DND-41 (cell line): ENCODE results near the gene RAB4A.

Experiments used
- ATAC-seq: fragments of 200-7000 bp; cut with Tn5 transposase; 3 replicates; pipeline ENCODE4 v1.9.1; 2021; ENCODE audit warnings: low read depth; ENCODE audit not compliant: insufficient read depth
- DNase-seq: peaks from one replicate; pipeline ENCODE4 v3.0.0-alpha.2; 2020
- H2AFZ ChIP-seq: 2 replicates; pipeline ENCODE4 v1.6.0; 2012; ENCODE audit warnings: low read depth, low read length
- H3K27ac ChIP-seq: 2 replicates; pipeline ENCODE4 v1.5.1; 2012; ENCODE audit warnings: low read length, inconsistent platforms
- H3K27me3 ChIP-seq: fragments of 200-600 bp; sonication (generic); 2 replicates; pipeline ENCODE4 v1.6.0; 2012; ENCODE audit warnings: low read length, mild to moderate bottlenecking, inconsistent platforms; ENCODE audit not compliant: insufficient read depth, poor library complexity
- H3K36me3 ChIP-seq: 2 replicates; pipeline ENCODE4 v1.5.1; 2012; ENCODE audit warnings: low read length, inconsistent platforms; ENCODE audit not compliant: insufficient read depth
- H3K4me1 ChIP-seq: 2 replicates; pipeline ENCODE4 v1.5.1; 2012; ENCODE audit warnings: mild to moderate bottlenecking, low read length; ENCODE audit not compliant: insufficient read depth
- H3K4me2 ChIP-seq: 2 replicates; pipeline ENCODE4 v1.6.0; 2012; ENCODE audit warnings: mild to moderate bottlenecking, moderate library complexity, low read length, inconsistent platforms; ENCODE audit not compliant: insufficient read depth
- H3K4me3 ChIP-seq, 2 experiments: fragments of 200-600 bp in 1 of 2; shearing (Covaris generic) in 1 of 2; 2 replicates each; pipeline ENCODE4 v1.5.1; 2012 to 2016; ENCODE audit warnings: inconsistent platforms in 2 of 2, low read length in 2 of 2, mild to moderate bottlenecking in 2 of 2, low read depth in 1 of 2, moderate library complexity in 1 of 2
- H3K79me2 ChIP-seq: 2 replicates; pipeline ENCODE4 v1.6.0; 2012; ENCODE audit warnings: low read length, inconsistent platforms; ENCODE audit not compliant: insufficient read depth
- H3K9ac ChIP-seq: 2 replicates; pipeline ENCODE4 v1.6.0; 2012; ENCODE audit warnings: low read depth, mild to moderate bottlenecking, inconsistent platforms, low read length, moderate library complexity
- H3K9me3 ChIP-seq: 2 replicates; pipeline ENCODE4 v1.5.1; 2012; ENCODE audit warnings: low read length, moderate library complexity, mild to moderate bottlenecking, inconsistent platforms; ENCODE audit not compliant: insufficient read depth, severe bottlenecking
- H4K20me1 ChIP-seq: 2 replicates; pipeline ENCODE4 v1.6.0; 2012; ENCODE audit warnings: low read length; ENCODE audit not compliant: insufficient read depth
- EZH2 ChIP-seq: IDR thresholded peaks from 3 replicates; pipeline ENCODE4 v1.6.1; 2012; ENCODE audit warnings: borderline replicate concordance, low read depth, mild to moderate bottlenecking, moderate library complexity, low read length, inconsistent platforms; ENCODE audit not compliant: severe bottlenecking
- TF ChIP-seq, protein P1 (sequence below): IDR thresholded peaks from 2 replicates; pipeline ENCODE4 v1.5.1; 2012; ENCODE audit warnings: borderline replicate concordance, low read length, moderate library complexity, mild to moderate bottlenecking; ENCODE audit not compliant: poor library complexity, severe bottlenecking; ENCODE audit errors: extremely low read depth

Gene RAB4A

DNA sequence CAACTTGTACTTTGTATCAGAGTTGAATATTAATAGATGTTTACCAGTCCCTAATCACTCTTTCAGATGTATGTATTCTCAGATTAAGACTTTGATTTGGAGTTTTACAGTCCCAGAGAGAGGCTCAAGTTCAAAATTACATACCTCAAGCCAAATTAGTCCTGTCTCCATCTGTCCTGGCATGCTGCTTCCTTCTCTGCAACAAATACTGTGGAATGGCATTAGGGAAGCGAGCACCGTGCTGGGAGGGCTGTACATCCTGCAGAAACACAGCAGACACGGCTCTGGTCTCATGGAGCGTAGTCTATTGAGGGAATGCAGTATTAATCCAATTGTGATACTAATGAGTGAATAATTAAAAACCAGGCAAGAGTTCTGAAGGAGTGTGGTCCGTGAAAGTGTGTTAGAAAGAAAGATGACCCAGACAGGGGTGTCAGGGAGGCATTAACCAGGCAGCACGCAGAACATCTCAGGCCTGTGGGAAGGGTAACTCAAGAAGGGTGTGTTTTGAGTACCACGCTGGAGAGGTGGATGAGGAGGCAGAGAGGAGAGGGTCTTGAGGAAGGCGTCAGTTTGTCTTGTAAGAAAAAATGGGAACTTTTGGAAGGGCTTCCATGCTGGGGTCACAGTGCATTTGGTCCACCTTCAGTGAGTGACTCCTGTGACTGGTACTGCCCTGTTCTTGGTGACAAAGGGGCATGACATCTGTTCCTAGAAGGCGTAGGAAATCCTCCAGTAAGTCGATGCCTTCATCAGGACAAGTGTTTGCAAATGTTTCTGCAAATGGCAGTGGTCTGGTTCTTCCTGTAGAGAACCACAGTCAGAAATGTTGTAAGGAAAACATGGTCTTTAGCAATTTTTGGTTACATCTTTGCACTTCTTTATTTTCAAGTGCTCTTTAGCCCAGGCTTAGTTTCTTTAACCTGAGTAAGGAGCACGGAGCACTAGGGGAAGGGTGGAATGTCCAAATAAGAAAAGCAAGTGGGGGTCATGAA lies 1.6 kb downstream of the RAB4A start:
- no peak overlapping the region for H2AFZ ChIP-seq
- H3K9me3 ChIP-seq, result no peaks in the 10 kb centered on the region
- peak overlapping the region; percentile 69; the same call in 1 of the 2 replicates for H3K27ac ChIP-seq
- peak overlapping the region; percentile 61 to 65; a peak in 3 of 4 replicates for H3K4me3 ChIP-seq
- TF ChIP-seq, protein P1, sequence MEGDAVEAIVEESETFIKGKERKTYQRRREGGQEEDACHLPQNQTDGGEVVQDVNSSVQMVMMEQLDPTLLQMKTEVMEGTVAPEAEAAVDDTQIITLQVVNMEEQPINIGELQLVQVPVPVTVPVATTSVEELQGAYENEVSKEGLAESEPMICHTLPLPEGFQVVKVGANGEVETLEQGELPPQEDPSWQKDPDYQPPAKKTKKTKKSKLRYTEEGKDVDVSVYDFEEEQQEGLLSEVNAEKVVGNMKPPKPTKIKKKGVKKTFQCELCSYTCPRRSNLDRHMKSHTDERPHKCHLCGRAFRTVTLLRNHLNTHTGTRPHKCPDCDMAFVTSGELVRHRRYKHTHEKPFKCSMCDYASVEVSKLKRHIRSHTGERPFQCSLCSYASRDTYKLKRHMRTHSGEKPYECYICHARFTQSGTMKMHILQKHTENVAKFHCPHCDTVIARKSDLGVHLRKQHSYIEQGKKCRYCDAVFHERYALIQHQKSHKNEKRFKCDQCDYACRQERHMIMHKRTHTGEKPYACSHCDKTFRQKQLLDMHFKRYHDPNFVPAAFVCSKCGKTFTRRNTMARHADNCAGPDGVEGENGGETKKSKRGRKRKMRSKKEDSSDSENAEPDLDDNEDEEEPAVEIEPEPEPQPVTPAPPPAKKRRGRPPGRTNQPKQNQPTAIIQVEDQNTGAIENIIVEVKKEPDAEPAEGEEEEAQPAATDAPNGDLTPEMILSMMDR, result no peak
- no peak for TF ChIP-seq EZH2
- H3K4me1 ChIP-seq, result peaks cover 24% of the 10 kb centered on the region
- peaks cover 32% of the 10 kb centered on the region for H4K20me1 ChIP-seq
- H3K79me2 ChIP-seq, result peaks cover 58% of the 10 kb centered on the region
- H3K27me3 ChIP-seq, result no peaks in the 10 kb centered on the region
- DNase-seq, result no peak
- ATAC-seq, result no peak
- peak overlapping the region; percentile 68 for H3K4me2 ChIP-seq
- H3K36me3 ChIP-seq, result no peaks in the 10 kb centered on the region
- H3K9ac ChIP-seq, result peak overlapping the region; percentile 66

DNA sequence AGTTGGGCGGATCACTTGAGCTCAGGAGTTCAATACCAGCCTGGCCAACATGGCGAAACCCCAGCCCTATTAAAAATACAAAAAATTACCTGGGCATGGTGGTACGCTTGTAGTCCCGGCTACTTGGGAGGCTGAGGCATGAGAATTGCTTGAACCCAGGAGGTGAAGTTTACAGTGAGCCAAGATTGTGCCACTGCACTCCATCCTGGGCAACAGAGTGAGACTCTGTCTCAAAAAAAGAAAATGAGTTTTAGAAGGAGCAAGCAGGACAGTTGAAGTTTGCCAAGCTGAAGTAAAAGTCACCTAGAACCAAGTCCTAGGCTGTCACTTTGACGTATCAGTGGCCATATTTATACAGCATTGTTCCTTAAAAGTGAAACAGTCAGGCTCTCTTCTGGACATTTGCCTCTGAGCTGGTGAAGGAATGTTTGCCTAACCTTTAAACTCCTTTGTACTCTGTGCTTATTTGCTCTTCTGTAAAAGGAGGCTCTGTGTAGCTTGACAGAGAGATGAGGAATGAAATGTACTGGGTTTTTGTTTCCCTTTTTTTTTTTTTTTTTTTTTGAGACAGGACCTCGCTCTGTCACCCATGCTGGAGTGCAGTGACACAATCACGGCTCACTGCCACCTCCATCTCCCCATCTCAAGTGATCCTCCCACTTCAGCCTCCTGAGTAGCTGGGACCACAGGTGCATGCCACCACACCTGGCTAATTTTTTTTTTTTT lies 2.8 kb downstream of the RAB4A start:
- H3K4me3 ChIP-seq, result no peak overlapping the region
- H3K27me3 ChIP-seq, result no peaks in the 10 kb centered on the region
- DNase-seq (no peak), ATAC-seq (no peak)
- no peak overlapping the region for H3K27ac ChIP-seq
- H3K4me1 ChIP-seq, result peaks cover 24% of the 10 kb centered on the region
- H3K9ac ChIP-seq, result no peak overlapping the region
- H3K4me2 ChIP-seq, result peak overlapping the region; percentile 68; the same call in 1 of the 2 replicates
- H3K36me3 ChIP-seq, result no peaks in the 10 kb centered on the region
- H3K79me2 ChIP-seq, result peaks cover 70% of the 10 kb centered on the region
- peaks cover 40% of the 10 kb centered on the region for H4K20me1 ChIP-seq
- no peak overlapping the region for H2AFZ ChIP-seq
- no peak for TF ChIP-seq EZH2
- TF ChIP-seq, protein P1, result no peak
- H3K9me3 ChIP-seq, result no peaks in the 10 kb centered on the region

DNA sequence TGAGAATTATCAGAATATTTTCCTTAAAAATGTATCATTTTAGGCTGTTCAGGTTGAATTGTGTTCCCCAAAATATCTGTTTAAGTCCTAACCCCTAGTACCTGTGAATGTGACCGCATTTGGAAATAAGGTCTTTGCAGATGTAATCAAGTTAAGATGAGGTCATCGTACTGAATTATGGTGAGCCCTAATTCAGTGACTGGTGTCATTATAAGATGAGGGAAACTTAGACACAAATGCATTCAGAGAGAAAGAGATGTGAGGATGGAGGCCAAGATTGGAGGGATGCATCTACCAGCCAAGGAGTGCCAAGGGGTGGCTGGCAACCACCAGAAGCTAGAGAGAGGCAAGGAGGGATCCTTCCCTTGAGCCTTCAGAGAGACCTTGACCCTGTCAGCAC lies 4.1 kb downstream of the RAB4A start:
- Histone ChIP-seq H3K4me3 (no peak overlapping the region), H3K4me2 (no peak overlapping the region), H4K20me1 (peaks cover 48% of the 10 kb centered on the region), H3K9ac (no peak overlapping the region), H3K27ac (no peak overlapping the region), H3K36me3 (no peaks in the 10 kb centered on the region), H2AFZ (no peak overlapping the region), H3K27me3 (no peaks in the 10 kb centered on the region), H3K79me2 (peaks cover 83% of the 10 kb centered on the region), H3K4me1 (peaks cover 22% of the 10 kb centered on the region), H3K9me3 (no peaks in the 10 kb centered on the region)
- no peak for DNase-seq
- no peak for ATAC-seq
- TF ChIP-seq, protein P1, result no peak
